Measurements from ENCODE around the gene BAZ2B.

GRCh38 chr2:159661286-159661685 is 44.9 kb upstream of the BAZ2B start:
- TF ChIP-seq CTCF (IDR thresholded peaks at IDR 0.05) (no peak), POLR2A (IDR thresholded peaks at IDR 0.05) (no peak)
